Ovary (tissue), 3 donors: ENCODE results near the gene PANX1.

Experiments used
- POLR2A ChIP-seq: fragments of 450-650 bp; IDR thresholded peaks from one replicate; pipeline ENCODE4 v1.6.1; 2017; ENCODE audit warnings: antibody characterized with exemption, mild to moderate bottlenecking, moderate library complexity
- TF ChIP-seq, protein P1 (sequence below), 3 donors: fragments of 450-650 bp in 2 of 3; fragments of 200-600 bp in 1 of 3; IDR thresholded peaks; one replicate each; pipeline versions ENCODE4 v1.5.1 to v1.8.0; 2016 to 2022; ENCODE audit warnings: antibody characterized with exemption in 3 of 3, mild to moderate bottlenecking in 1 of 3
- donor health status: DM: no; HTN: no; CAD: no.

DNA sequence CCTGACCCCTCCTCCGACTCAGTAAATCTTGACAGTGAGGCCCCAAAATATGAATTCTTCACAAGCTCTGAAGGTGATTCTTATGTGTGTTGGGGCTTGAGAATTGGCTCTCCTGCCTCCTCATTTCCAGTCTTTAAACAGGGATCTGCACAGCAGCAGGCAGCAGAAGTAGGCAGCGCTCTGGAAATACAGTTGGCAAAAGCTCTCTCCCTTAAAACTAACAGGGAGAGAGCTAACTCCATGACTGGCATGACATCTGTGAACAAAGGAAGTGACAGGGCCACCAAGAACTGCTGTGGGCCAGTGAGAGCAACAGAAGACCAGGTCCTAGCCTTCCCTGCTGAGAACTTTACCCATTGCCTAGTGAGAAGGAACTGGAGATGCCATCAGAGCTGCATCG, 70.1 kb downstream of the PANX1 start:
- TF ChIP-seq POLR2A, result no peak
- TF ChIP-seq, protein P1, sequence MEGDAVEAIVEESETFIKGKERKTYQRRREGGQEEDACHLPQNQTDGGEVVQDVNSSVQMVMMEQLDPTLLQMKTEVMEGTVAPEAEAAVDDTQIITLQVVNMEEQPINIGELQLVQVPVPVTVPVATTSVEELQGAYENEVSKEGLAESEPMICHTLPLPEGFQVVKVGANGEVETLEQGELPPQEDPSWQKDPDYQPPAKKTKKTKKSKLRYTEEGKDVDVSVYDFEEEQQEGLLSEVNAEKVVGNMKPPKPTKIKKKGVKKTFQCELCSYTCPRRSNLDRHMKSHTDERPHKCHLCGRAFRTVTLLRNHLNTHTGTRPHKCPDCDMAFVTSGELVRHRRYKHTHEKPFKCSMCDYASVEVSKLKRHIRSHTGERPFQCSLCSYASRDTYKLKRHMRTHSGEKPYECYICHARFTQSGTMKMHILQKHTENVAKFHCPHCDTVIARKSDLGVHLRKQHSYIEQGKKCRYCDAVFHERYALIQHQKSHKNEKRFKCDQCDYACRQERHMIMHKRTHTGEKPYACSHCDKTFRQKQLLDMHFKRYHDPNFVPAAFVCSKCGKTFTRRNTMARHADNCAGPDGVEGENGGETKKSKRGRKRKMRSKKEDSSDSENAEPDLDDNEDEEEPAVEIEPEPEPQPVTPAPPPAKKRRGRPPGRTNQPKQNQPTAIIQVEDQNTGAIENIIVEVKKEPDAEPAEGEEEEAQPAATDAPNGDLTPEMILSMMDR (IDR thresholded peaks at IDR 0.05), result no peak
